Ovary (tissue), 3 donors: ENCODE results near the gene PTPRB.

Experiments used
- POLR2A ChIP-seq: fragments of 450-650 bp; IDR thresholded peaks from one replicate; pipeline ENCODE4 v1.6.1; 2017; ENCODE audit warnings: antibody characterized with exemption, mild to moderate bottlenecking, moderate library complexity
- TF ChIP-seq, protein P1 (sequence below), 3 donors: fragments of 450-650 bp in 2 of 3; fragments of 200-600 bp in 1 of 3; IDR thresholded peaks; one replicate each; pipeline versions ENCODE4 v1.5.1 to v1.8.0; 2016 to 2022; ENCODE audit warnings: antibody characterized with exemption in 3 of 3, mild to moderate bottlenecking in 1 of 3
- donor health status: DM: no; HTN: no; CAD: no.

DNA sequence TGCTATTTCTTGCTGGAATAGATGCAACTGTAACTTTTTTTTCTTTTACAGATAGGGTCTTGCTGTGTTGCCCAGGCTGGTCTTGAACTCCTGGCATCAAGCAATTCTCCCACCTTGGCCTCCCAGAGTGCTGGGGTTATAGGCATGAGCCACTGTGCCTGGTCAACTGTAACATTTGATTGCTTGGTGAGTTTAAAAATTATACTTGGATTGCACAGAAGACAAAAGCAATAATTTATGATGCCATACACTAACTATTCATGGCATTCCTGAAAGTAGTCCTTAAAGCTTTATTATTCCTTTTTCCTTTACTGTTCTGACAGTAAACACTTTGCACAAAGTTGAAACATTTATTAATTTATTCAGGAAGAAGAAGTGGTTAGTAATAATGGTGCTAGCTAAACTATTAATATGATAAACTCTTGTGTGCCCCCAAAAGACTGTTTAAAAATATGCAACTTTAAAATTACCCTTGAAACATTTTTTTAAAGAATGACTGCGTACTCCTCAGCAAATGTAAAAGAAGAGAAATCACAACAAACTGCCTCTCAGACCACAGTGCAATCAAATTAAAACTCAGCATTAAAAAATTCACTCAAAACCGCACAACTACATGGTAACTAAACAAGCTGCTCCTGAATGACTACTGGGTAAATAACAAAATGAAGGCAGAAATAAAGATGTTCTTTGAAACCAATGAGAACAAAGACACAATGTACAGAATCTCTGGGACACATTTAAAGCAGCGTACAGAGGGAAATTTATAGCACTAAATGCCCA, 8.3 kb downstream of the PTPRB start:
- TF ChIP-seq, protein P1, sequence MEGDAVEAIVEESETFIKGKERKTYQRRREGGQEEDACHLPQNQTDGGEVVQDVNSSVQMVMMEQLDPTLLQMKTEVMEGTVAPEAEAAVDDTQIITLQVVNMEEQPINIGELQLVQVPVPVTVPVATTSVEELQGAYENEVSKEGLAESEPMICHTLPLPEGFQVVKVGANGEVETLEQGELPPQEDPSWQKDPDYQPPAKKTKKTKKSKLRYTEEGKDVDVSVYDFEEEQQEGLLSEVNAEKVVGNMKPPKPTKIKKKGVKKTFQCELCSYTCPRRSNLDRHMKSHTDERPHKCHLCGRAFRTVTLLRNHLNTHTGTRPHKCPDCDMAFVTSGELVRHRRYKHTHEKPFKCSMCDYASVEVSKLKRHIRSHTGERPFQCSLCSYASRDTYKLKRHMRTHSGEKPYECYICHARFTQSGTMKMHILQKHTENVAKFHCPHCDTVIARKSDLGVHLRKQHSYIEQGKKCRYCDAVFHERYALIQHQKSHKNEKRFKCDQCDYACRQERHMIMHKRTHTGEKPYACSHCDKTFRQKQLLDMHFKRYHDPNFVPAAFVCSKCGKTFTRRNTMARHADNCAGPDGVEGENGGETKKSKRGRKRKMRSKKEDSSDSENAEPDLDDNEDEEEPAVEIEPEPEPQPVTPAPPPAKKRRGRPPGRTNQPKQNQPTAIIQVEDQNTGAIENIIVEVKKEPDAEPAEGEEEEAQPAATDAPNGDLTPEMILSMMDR (IDR thresholded peaks at IDR 0.05): no peak
- no peak for TF ChIP-seq POLR2A
